ENCODE measurements around the gene ACVR1C. TPM values are rescaled to one million over a fixed set of nuclear protein-coding genes. Genes with fewer than 3 reads are reported as not detected.

The ACVR1C gene
- total RNA-seq, 2 experiments from 2014 or later = 2.0 to 2.1 TPM

- no peak overlapping the region for H3K27ac Mint-ChIP-seq
- POLR2A ChIA-PET = no interaction called here
- H3K27me3 Mint-ChIP-seq = no peaks in the 10 kb centered on the region
- peaks cover 12% of the 10 kb centered on the region for H3K4me1 Mint-ChIP-seq
- ATAC-seq (ENCODE audit: low read depth) (peak; percentile 54), DNase-seq (no peak)
- H3K4me3 Mint-ChIP-seq = no peak overlapping the region
- H3K36me3 Mint-ChIP-seq = no peaks in the 10 kb centered on the region
- H3K9me3 Mint-ChIP-seq = peaks cover 3% of the 10 kb centered on the region
Observed at GRCh38 chr2:157501026-157501425, 127.6 kb downstream of the ACVR1C start.

GRCh38 chr2:157500334-157500733 lies 128.3 kb downstream of the ACVR1C start:
- no peak for DNase-seq
- H3K9me3 Mint-ChIP-seq = peaks cover 3% of the 10 kb centered on the region
- H3K36me3 Mint-ChIP-seq = no peaks in the 10 kb centered on the region
- no peaks in the 10 kb centered on the region for H3K27me3 Mint-ChIP-seq
- POLR2A ChIA-PET = no interaction called here
- H3K27ac Mint-ChIP-seq = no peak overlapping the region
- no peak overlapping the region for H3K4me3 Mint-ChIP-seq
- ATAC-seq (ENCODE audit: low read depth) = no peak
- peaks cover 12% of the 10 kb centered on the region for H3K4me1 Mint-ChIP-seq

- DNase-seq (no peak), ATAC-seq (ENCODE audit: low read depth) (no peak)
- no peak overlapping the region for H3K27ac Mint-ChIP-seq
- H3K27me3 Mint-ChIP-seq = no peaks in the 10 kb centered on the region
- POLR2A ChIA-PET = no interaction called here
- no peak overlapping the region for H3K4me3 Mint-ChIP-seq
- no peaks in the 10 kb centered on the region for H3K36me3 Mint-ChIP-seq
- peaks cover 16% of the 10 kb centered on the region for H3K4me1 Mint-ChIP-seq
- no peaks in the 10 kb centered on the region for H3K9me3 Mint-ChIP-seq
Observed at GRCh38 chr2:157498483-157498882, 130.2 kb downstream of the ACVR1C start.

GRCh38 chr2:157497638-157498314 lies 130.9 kb downstream of the ACVR1C start:
- peaks cover 22% of the 10 kb centered on the region for H3K4me1 Mint-ChIP-seq
- peak; percentile 81 for ATAC-seq (ENCODE audit: low read depth)
- no peak for DNase-seq
- H3K9me3 Mint-ChIP-seq = no peaks in the 10 kb centered on the region
- H3K36me3 Mint-ChIP-seq = no peaks in the 10 kb centered on the region
- no peak overlapping the region for H3K27ac Mint-ChIP-seq
- H3K4me3 Mint-ChIP-seq = no peak overlapping the region
- POLR2A ChIA-PET = no interaction called here
- no peaks in the 10 kb centered on the region for H3K27me3 Mint-ChIP-seq

DNA sequence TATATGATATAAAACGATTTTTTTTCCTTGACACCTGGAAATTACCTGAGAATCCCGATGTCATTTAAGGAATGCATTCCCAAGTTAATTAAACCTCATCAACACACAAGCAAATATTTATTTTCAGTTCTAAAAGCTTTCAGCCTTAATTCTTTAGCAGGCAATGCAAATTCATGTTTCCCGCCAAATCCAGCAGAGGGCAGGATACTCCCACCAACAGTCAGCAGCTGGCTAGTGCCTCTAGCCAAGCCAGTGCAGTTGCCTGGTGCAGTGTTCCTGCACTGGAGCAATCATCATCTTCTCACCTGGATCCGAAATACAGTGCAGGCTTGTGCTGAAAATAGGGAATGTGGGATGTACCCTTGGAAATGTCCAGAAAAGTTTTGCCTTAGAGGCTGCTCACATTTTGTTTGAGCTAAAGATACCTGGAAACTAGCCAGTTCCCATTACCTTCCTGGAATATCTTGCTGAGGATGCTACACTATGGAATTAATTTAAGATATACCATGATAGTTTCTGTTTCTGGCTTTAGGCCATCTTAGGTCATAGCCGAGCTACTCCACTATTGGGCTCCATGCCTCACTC lies 136.4 kb downstream of the ACVR1C start:
- peak; percentile 81 for ATAC-seq (ENCODE audit: low read depth)
- Mint-ChIP-seq H3K27ac (no peak overlapping the region), H3K9me3 (no peaks in the 10 kb centered on the region), H3K4me3 (no peak overlapping the region), H3K27me3 (no peaks in the 10 kb centered on the region), H3K4me1 (peaks cover 48% of the 10 kb centered on the region), H3K36me3 (no peaks in the 10 kb centered on the region)
- peak; percentile 59 for DNase-seq
- POLR2A ChIA-PET = interaction anchor here (0.9 to 1.2 kb wide), 3 partner anchors 48 to 64 kb away, joined by 3 to 5 read pairs (median 5); partner anchors contain the start of gene CYTIP

DNA sequence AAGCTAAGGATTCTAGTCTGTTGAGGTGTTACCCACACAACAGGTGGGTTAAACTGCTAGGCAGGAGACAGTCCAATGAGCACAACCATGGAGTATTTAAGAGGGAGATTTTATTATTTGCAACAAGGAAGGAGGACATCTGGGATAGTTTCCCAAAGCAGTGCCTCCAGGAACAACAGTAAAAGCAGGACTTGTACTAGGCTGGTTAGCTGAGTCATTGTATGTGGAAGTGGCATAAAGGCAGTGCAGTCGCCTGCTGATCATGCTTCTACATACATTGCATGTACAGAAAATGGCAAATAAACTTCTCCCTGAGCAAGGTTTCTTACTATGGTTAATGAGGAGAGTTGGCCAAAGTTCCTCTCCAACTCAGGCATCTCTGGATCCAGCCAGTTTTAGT lies 138.7 kb downstream of the ACVR1C start:
- Mint-ChIP-seq H3K4me1 (peaks cover 65% of the 10 kb centered on the region), H3K9me3 (peaks cover under 1% of the 10 kb centered on the region), H3K4me3 (no peak overlapping the region), H3K36me3 (peaks cover 7% of the 10 kb centered on the region), H3K27ac (peak overlapping the region; percentile 7), H3K27me3 (no peaks in the 10 kb centered on the region)
- ATAC-seq (ENCODE audit: low read depth) = no peak
- no peak for DNase-seq
- POLR2A ChIA-PET = interaction anchor here (0.6 to 3.3 kb wide), 5 partner anchors 10 to 83 kb away, joined by 3 to 19 read pairs (median 5); partner anchors contain the start of gene CYTIP

- POLR2A ChIA-PET = interaction anchor here (0.9 to 3.3 kb wide), 6 partner anchors 9 to 82 kb away, joined by 3 to 19 read pairs (median 4); partner anchors contain the start of gene CYTIP
- no peak for DNase-seq
- Mint-ChIP-seq H3K9me3 (peaks cover 1% of the 10 kb centered on the region), H3K36me3 (peaks cover 9% of the 10 kb centered on the region), H3K27me3 (no peaks in the 10 kb centered on the region), H3K27ac (peak overlapping the region; percentile 46), H3K4me3 (peak overlapping the region; percentile 65), H3K4me1 (peaks cover 65% of the 10 kb centered on the region)
- no peak for ATAC-seq (ENCODE audit: low read depth)
Observed at GRCh38 chr2:157488877-157489276, 139.8 kb downstream of the ACVR1C start.

- DNase-seq (no peak), ATAC-seq (ENCODE audit: low read depth) (no peak)
- Mint-ChIP-seq H3K27ac (no peak overlapping the region), H3K27me3 (no peaks in the 10 kb centered on the region), H3K9me3 (peaks cover 1% of the 10 kb centered on the region), H3K36me3 (peaks cover 12% of the 10 kb centered on the region), H3K4me1 (peaks cover 58% of the 10 kb centered on the region), H3K4me3 (peak overlapping the region; percentile 67)
- POLR2A ChIA-PET = interaction anchor here (3.3 kb wide), 1 partner anchor 45 kb away, joined by 19 read pairs; the partner anchor contains the start of gene CYTIP
Observed at GRCh38 chr2:157487747-157488146, 140.9 kb downstream of the ACVR1C start.

DNA sequence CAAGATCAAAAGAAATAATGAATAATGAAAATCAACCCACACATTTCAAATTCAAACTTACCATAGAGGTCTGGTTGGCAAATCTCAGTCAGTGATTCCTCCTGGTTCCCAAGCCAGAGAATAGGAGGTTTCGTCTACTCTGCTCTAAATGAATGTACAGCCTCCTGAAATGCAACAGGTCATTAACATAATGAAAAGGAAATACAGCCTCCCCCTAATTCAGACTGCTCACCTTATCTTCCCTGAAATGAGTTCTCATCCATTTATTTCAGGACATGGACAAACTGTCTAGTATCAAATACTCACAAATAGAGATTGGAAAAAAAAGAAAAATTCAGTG lies 141.4 kb downstream of the ACVR1C start:
- ATAC-seq (ENCODE audit: low read depth) (no peak), DNase-seq (no peak)
- Mint-ChIP-seq H3K27ac (peak overlapping the region; percentile 35), H3K36me3 (peaks cover 12% of the 10 kb centered on the region), H3K9me3 (peaks cover 1% of the 10 kb centered on the region), H3K4me1 (peaks cover 57% of the 10 kb centered on the region), H3K27me3 (no peaks in the 10 kb centered on the region), H3K4me3 (peak overlapping the region; percentile 67)
- POLR2A ChIA-PET = no interaction called here

DNA sequence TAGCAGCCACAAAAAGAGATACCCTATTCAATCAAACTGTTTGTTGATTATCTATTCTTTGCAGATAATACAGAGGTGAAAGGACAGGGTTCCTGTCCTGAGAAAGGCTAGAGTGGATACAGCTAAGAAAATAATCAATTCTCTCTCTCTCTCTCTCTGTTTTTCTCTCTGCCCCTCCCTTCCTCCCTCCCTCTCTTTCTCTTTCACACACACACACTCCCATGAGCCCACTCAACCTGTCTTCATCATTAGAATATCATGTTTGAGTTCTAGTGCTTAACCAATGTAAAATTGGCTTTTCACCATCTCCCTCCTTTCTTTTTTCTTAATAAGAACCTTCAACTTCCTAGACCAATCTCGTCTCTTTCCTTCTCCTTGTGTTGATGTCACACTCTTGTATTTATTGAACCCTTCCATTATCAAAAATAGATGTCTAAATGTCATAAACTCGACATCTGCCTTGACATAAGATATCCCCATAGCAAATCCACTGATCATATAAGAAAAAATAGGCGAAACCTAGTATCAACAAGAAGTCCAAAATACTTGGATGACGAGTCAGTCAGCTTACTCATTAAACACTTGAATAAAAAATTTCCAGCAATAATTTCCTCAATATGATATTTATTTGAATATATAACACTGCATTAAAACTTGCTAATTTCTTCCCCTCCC lies 141.9 kb downstream of the ACVR1C start:
- peaks cover 1% of the 10 kb centered on the region for H3K9me3 Mint-ChIP-seq
- no peaks in the 10 kb centered on the region for H3K27me3 Mint-ChIP-seq
- peak overlapping the region; percentile 67 for H3K4me3 Mint-ChIP-seq
- POLR2A ChIA-PET = interaction anchor here (0.6 to 1.7 kb wide), 4 partner anchors 14 to 47 kb away, joined by 3 to 8 read pairs (median 4); partner anchors contain the start of gene CYTIP
- peak overlapping the region; percentile 57 for H3K27ac Mint-ChIP-seq
- DNase-seq (no peak), ATAC-seq (ENCODE audit: low read depth) (peak; percentile 29)
- H3K4me1 Mint-ChIP-seq = peaks cover 56% of the 10 kb centered on the region
- peaks cover 12% of the 10 kb centered on the region for H3K36me3 Mint-ChIP-seq

DNA sequence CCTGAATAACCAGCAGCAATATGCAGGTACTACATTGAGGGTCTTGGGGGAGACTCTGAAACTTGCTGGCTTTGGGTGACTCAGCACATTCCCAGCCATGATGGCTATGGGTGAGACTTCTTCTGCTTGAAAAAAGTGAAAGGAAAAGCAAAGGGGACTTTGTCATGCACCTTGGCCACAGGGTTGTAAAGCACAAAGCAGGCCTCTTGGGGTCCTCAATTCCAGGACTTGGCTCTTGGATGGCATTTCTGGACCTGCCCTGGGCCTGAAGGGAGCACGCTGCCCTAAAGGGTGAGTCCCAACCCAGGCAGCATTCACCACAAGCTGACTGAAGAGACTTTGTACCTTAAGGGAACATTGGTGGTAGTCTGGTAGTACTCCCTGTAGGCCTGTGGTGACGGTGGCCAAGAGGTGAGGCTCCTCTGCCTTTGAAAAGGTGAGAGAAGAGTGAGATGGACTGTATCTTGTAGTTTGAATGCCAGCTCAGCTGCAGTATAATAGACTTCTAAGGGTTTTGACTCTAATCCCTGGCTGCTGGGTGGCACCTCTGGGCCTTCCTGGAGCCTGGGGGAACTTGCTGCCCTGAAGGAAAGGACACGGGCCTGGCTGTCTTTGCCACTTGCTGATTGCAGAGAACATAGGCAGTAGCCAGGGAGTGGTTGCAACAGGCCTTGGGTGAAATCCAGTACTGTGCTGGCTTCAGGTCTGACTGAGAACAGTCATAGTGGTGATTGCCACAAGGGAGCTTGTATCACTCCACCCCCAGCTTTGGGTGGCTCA lies 148.3 kb downstream of the ACVR1C start:
- POLR2A ChIA-PET = interaction anchor here (1.0 to 5.0 kb wide), 13 partner anchors 9 to 418 kb away, joined by 3 to 78 read pairs (median 7); partner anchors contain the start of gene CYTIP
- Mint-ChIP-seq H3K9me3 (peaks cover 1% of the 10 kb centered on the region), H3K36me3 (peaks cover 21% of the 10 kb centered on the region), H3K27ac (peak overlapping the region; percentile 97), H3K4me3 (peak overlapping the region; percentile 84), H3K4me1 (peaks cover 65% of the 10 kb centered on the region), H3K27me3 (no peaks in the 10 kb centered on the region)
- ATAC-seq (ENCODE audit: low read depth) (peak; percentile 46), DNase-seq (peak; percentile 53)

- POLR2A ChIA-PET = interaction anchor here (0.6 to 5.0 kb wide), 17 partner anchors 10 to 419 kb away, joined by 3 to 78 read pairs (median 4); partner anchors contain the start of gene CYTIP
- Mint-ChIP-seq H3K36me3 (peaks cover 17% of the 10 kb centered on the region), H3K4me1 (peaks cover 72% of the 10 kb centered on the region), H3K27ac (peak overlapping the region; percentile 97), H3K9me3 (no peaks in the 10 kb centered on the region), H3K4me3 (peak overlapping the region; percentile 84), H3K27me3 (no peaks in the 10 kb centered on the region)
- no peak for DNase-seq
- ATAC-seq (ENCODE audit: low read depth) = peak; percentile 53
Observed at GRCh38 chr2:157479081-157480027, 149.3 kb downstream of the ACVR1C start.
